K562 (cell line): ENCODE results near the gene SMAGP. TPM values are rescaled to one million over a fixed set of nuclear protein-coding genes. Genes with fewer than 3 reads are reported as not detected.

Source experiments
- ATF6 ChIP-seq: sonication (generic); formaldehyde crosslinking; IDR thresholded peaks from 2 replicates; pipeline ENCODE4 v1.4.0; 2020; ENCODE audit warnings: mild to moderate bottlenecking, missing genetic modification reagents
- ATF7 ChIP-seq: fragments of 450-650 bp; IDR thresholded peaks from 2 replicates; pipeline ENCODE4 v1.7.1; 2014; ENCODE audit warnings: mild to moderate bottlenecking, moderate library complexity
- ELF4 ChIP-seq: fragments of 450-650 bp; formaldehyde crosslinking; IDR thresholded peaks from 2 replicates; pipeline ENCODE4 v1.4.0; 2022; ENCODE audit warnings: missing genetic modification characterization
- ESRRB ChIP-seq: fragments of 250-450 bp; sonication (Bioruptor Pico); IDR thresholded peaks from 2 replicates; pipeline ENCODE4 v1.5.0; 2020; ENCODE audit warnings: mild to moderate bottlenecking, moderate library complexity, borderline replicate concordance
- ETV1 ChIP-seq: fragments of 450-650 bp; conservative IDR thresholded peaks from 2 replicates; pipeline ENCODE4 v1.6.1; 2016; ENCODE audit warnings: missing genetic modification characterization, control low read depth, low read depth, missing compliant biosample characterization
- KDM2B ChIP-seq: fragments of 250-450 bp; sonication (Bioruptor Pico); IDR thresholded peaks from 2 replicates; pipeline ENCODE4 v1.8.0; 2021; ENCODE audit warnings: mild to moderate bottlenecking, moderate library complexity
- KHSRP ChIP-seq: fragments of 450-650 bp; IDR thresholded peaks from 2 replicates; pipeline ENCODE4 v1.6.1; 2017
- KLF6 ChIP-seq: fragments of 250-450 bp; sonication (Bioruptor Pico); IDR thresholded peaks from 2 replicates; pipeline ENCODE4 v1.4.0; 2020; ENCODE audit warnings: mild to moderate bottlenecking, moderate library complexity, borderline replicate concordance
- NFIX ChIP-seq: fragments of 250-450 bp; sonication (Bioruptor Pico); IDR thresholded peaks from 2 replicates; pipeline ENCODE4 v1.4.0; 2020; ENCODE audit warnings: low read depth, mild to moderate bottlenecking, moderate library complexity
- NUFIP1 ChIP-seq: fragments of 450-650 bp; IDR thresholded peaks from 2 replicates; pipeline ENCODE4 v1.6.1; 2018; ENCODE audit not compliant: partially characterized antibody
- POLR3A ChIP-seq: IDR thresholded peaks from 2 replicates; pipeline ENCODE4 v1.6.1; 2011; ENCODE audit warnings: borderline replicate concordance, mild to moderate bottlenecking, moderate library complexity; ENCODE audit not compliant: insufficient read length, insufficient read depth; ENCODE audit errors: extremely low read depth
- PRMT5 ChIP-seq: sonication (generic); formaldehyde crosslinking; IDR thresholded peaks from 2 replicates; pipeline ENCODE4 v1.5.0; 2020; ENCODE audit warnings: missing genetic modification reagents
- TBL1XR1 ChIP-seq, 2 experiments: IDR thresholded peaks; 2 replicates each; pipeline ENCODE4 v1.6.1; 2012; ENCODE audit warnings: improper control_type of control experiment in 2 of 2, low read length in 2 of 2, mild to moderate bottlenecking in 1 of 2
- ZBTB1 ChIP-seq: sonication (generic); formaldehyde crosslinking; IDR thresholded peaks from 2 replicates; pipeline ENCODE4 v1.8.1; 2023; ENCODE audit warnings: missing genetic modification reagents, low read depth, mild to moderate bottlenecking, borderline replicate concordance
- ZNF121 ChIP-seq: sonication (generic); formaldehyde crosslinking; conservative IDR thresholded peaks from 2 replicates; pipeline ENCODE4 v1.8.0; 2022; ENCODE audit warnings: missing genetic modification reagents
- ZNF609 ChIP-seq: sonication (generic); formaldehyde crosslinking; IDR thresholded peaks from 2 replicates; pipeline ENCODE4 v1.8.1; 2023; ENCODE audit warnings: missing genetic modification reagents, mild to moderate bottlenecking, borderline replicate concordance
- polyA plus RNA-seq, 8 experiments: library from polyadenylated mRNA; depleted of rRNA in 4 of 8; stranded (reverse) in 5 of 8; unstranded in 3 of 8; fragments of >200 nt; fragmentation: Nextera tagmentation in 2 of 8; fragmentation: Illumina TruSeq in 1 of 8; extraction: Ambion mirVana in 2 of 8; extraction: Trizol in 1 of 8; gene quantifications; 2 replicates each; pipeline versions ENCODE4 v1.2.1 to v1.2.3, GENCODE V29; 2011 to 2014; ENCODE audit warnings: inconsistent platforms in 1 of 8, missing spikeins in 1 of 8
- total RNA-seq, 7 experiments: library from RNA; depleted of rRNA in 6 of 7; stranded (reverse); fragments of >200 nt in 6 of 7; fragmentation: Illumina TruSeq in 2 of 7; extraction: Trizol in 2 of 7; gene quantifications; 2 replicates each; pipeline versions ENCODE4 v1.2.1 to v1.2.3, GENCODE V29; 2011 to 2021; ENCODE audit warnings: low replicate concordance in 1 of 7
- TF ChIP-seq, protein P1 (sequence below): fragments of 450-650 bp; IDR thresholded peaks from 2 replicates; pipeline ENCODE4 v1.6.1; 2018; ENCODE audit warnings: mild to moderate bottlenecking, low read depth; ENCODE audit not compliant: partially characterized antibody
- TF ChIP-seq, protein P2 (sequence below): IDR thresholded peaks from 3 replicates; pipeline ENCODE4 v1.6.1; 2011; ENCODE audit warnings: borderline replicate concordance, mild to moderate bottlenecking; ENCODE audit not compliant: insufficient read length, insufficient read depth

SMAGP gene
- total and polyA plus RNA-seq, 9 of the 15 experiments (the other 6 are each of a cell fraction or from before 2014, with no cell fraction given) = 23.1 to 62.3 (median 29.9) TPM

DNA sequence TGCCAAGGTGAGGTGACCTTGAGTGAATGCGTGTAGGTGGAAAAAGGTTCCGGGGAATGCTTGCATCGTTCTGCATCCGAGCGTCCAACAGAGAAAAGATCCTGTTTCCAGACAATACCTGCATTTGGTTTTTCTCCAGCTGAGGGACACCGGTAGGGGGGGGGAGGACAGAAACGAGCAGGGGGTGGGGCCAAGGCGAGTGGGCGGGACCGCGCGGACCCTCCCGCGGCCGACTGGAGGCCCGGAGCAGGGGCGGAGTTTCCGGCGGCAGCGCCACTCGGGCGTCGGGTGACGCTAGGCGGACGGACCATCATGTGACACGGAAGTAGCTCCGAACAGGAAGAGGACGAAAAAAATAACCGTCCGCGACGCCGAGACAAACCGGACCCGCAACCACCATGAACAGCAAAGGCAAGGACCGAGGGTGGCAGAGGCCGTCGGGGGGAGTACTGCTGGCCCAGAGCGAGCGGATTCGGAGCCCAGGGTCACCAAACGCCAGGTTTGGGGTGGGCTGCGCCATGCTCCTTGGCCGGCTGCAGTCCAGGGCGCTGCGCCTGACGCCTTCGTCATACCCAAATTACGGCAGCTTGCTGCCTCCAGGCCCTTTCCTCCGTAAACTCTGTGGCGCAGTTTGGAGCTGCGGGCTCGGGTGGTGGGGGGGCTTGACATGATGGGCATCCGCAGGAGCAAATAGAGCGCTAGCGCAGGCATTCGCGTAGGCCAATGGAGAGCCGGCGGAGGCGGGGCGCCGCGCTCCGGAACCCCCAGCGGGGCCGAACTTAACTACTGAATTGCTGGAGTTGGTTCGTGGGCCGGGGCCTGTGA, 31.5 kb downstream of the SMAGP start, which contains the start of gene DAZAP2 (continued):
- TF ChIP-seq, protein P1, sequence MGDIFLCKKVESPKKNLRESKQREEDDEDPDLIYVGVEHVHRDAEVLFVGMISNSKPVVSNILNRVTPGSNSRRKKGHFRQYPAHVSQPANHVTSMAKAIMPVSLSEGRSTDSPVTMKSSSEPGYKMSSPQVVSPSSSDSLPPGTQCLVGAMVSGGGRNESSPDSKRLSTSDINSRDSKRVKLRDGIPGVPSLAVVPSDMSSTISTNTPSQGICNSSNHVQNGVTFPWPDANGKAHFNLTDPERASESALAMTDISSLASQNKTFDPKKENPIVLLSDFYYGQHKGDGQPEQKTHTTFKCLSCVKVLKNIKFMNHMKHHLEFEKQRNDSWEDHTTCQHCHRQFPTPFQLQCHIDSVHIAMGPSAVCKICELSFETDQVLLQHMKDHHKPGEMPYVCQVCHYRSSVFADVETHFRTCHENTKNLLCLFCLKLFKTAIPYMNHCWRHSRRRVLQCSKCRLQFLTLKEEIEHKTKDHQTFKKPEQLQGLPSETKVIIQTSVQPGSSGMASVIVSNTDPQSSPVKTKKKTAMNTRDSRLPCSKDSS = no peak
- TF ChIP-seq, protein P2, sequence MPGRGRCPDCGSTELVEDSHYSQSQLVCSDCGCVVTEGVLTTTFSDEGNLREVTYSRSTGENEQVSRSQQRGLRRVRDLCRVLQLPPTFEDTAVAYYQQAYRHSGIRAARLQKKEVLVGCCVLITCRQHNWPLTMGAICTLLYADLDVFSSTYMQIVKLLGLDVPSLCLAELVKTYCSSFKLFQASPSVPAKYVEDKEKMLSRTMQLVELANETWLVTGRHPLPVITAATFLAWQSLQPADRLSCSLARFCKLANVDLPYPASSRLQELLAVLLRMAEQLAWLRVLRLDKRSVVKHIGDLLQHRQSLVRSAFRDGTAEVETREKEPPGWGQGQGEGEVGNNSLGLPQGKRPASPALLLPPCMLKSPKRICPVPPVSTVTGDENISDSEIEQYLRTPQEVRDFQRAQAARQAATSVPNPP = no peak
- peak; percentile 95 for TF ChIP-seq ELF4
- no peak for TF ChIP-seq PRMT5 (CRISPR knock-in tag)
- TF ChIP-seq ZNF609 (CRISPR knock-in tag) = no peak; the same call in 1 of the 2 replicates
- no peak for TF ChIP-seq NFIX
- TF ChIP-seq ETV1 (tag) = no peak; the same call in none of the 2 replicates
- TF ChIP-seq KLF6 (CRISPR knock-in tag) = no peak; the same call in 1 of the 2 replicates
- TF ChIP-seq TBL1XR1 (IDR thresholded peaks at IDR 0.05; ENCODE audit: low read length in 2 of 2) = no peak
- TF ChIP-seq ESRRB (CRISPR knock-in tag) = no peak
- TF ChIP-seq ATF6 = no peak; the same call in none of the 2 replicates
- TF ChIP-seq ZBTB1 = no peak; the same call in 1 of the 2 replicates
- no peak for TF ChIP-seq ZNF121
- TF ChIP-seq POLR3A = no peak
- no peak for TF ChIP-seq NUFIP1
- peak; percentile 81 for TF ChIP-seq ATF7
- no peak for TF ChIP-seq KHSRP
- TF ChIP-seq KDM2B = no peak
